Measurements from ENCODE around the gene CHCHD10. TPM values are rescaled to one million over a fixed set of nuclear protein-coding genes. Genes with fewer than 3 reads are reported as not detected.
A peak's percentile ranks its signal among the peaks of the same experiment; 100 is the strongest.

Gene CHCHD10
- total and polyA plus RNA-seq, 2 of the 8 experiments (the other 6 are each of a cell fraction or from before 2014, with no cell fraction given), result 58.3 to 94.5 TPM

DNA sequence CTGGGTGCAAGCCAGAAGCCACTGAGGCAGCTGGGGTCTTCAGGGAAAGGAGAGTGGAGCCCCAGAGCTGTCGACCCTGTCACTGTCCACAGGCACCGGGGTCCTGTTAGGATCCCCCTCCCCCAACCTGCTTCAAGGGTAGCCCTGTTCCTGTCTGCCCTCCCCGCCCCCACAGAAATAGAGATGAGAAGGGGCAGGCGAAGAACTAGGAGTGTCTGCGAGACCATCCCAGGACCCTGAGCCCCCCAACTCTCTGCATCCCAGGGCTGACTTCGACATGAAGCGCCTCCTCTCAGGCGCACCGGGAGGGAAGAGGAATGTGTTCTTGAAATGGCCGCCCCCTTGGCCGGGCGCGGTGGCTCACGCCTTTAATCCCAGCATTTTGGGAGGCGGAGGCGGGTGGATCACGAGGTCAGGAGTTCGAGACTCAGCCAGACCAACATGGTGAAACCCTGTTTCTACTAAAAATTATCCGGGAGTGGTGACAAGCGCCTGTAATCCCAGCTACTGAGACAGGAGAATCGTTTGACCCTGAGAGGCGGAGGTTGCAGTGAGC, 16.3 kb downstream of the CHCHD10 start:
- H3K27ac ChIP-seq (ENCODE audit: low read depth, low read length), result peak overlapping the region; percentile 78
- H3K4ac ChIP-seq (replicated peaks; ENCODE audit: insufficient read length, low read depth, low read length), result no peak overlapping the region
- peak overlapping the region; percentile 98 for H4K5ac ChIP-seq (ENCODE audit: insufficient read length, low read depth, low read length)
- peak overlapping the region; percentile 56 to 78 (median 74) for H3K4me3 ChIP-seq (ENCODE audit: extremely low read depth in 1 of 4, insufficient read depth in 2 of 4, low read depth in 3 of 4, low read length in 4 of 4)
- WGBS, 2 experiments (ENCODE audit: extremely low coverage in 1 of 2, insufficient coverage in 1 of 2, insufficient read length in 1 of 2, insufficient replicate concordance in 2 of 2, low coverage in 1 of 2, low lambda C conversion rate in 2 of 2, missing lambda C conversion rate in 1 of 2), result 31% methylated on average over 21 of the region's 22 CpGs; no CpG with 5 or more reads in 1 of the 2 experiments
- peak overlapping the region; percentile 98 for H4K91ac ChIP-seq (replicated peaks; ENCODE audit: insufficient read length, low read length)
- H3K27me3 ChIP-seq (replicated peaks in 1 of 4; ENCODE audit: control insufficient read depth in 3 of 4, extremely low read depth in 1 of 4, insufficient read depth in 3 of 4, low read length in 3 of 4), result no peaks in the 10 kb centered on the region
- H3K23me2 ChIP-seq (ENCODE audit: low read depth, low read length), result peaks cover 11% of the 10 kb centered on the region; the same call in 1 of the 2 replicates
- POLR2A ChIA-PET (ENCODE audit: partially characterized antibody), result interaction anchor here (0.9 to 2.3 kb wide), 5 partner anchors 12 to 106 kb away, joined by 3 to 8 read pairs (median 3); partner anchors contain the start of genes CHCHD10 and SLC2A11
- H3K14ac ChIP-seq (ENCODE audit: insufficient read length), result no peak overlapping the region
- peak overlapping the region; percentile 74 for H3K4me2 ChIP-seq (ENCODE audit: insufficient read depth in 1 of 2, low read depth in 2 of 2, low read length in 2 of 2)
- H2BK120ac ChIP-seq (replicated peaks; ENCODE audit: low read depth, low read length), result no peak overlapping the region
- H4K8ac ChIP-seq (ENCODE audit: extremely low read depth, insufficient read depth, low read length), result peak overlapping the region; percentile 99
- H2BK12ac ChIP-seq (ENCODE audit: low read depth, low read length), result 0 out of 2 replicates have a peak overlapping the region, but pooled peaks have one; percentile 60
- H3K36me3 ChIP-seq (ENCODE audit: control insufficient read depth in 2 of 4, insufficient read depth in 4 of 4, low read length in 3 of 4), result no peaks in the 10 kb centered on the region
- DNase-seq (ENCODE audit: low read depth in 1 of 2, low spot score in 2 of 2) (no peak), FAIRE-seq (no peak)
- no peak overlapping the region for H2BK20ac ChIP-seq (ENCODE audit: low read length)
- H2BK5ac ChIP-seq (ENCODE audit: low read depth, low read length), result peak overlapping the region; percentile 87
- no peak overlapping the region; the same call in 1 of the 2 replicates for H2AFZ ChIP-seq (ENCODE audit: low read length)
- peak overlapping the region; percentile 97; the same call in 1 of the 2 replicates for H2BK15ac ChIP-seq (ENCODE audit: low read length)
- H4K20me1 ChIP-seq (replicated peaks in 1 of 2; ENCODE audit: control insufficient read depth in 1 of 2, insufficient read depth in 2 of 2, low read length in 2 of 2), result no peaks in the 10 kb centered on the region
- H3K4me1 ChIP-seq (replicated peaks in 1 of 4; ENCODE audit: control insufficient read depth in 3 of 4, insufficient read depth in 4 of 4, low read length in 3 of 4), result peaks cover 0 to 6% (median 2%) of the 10 kb centered on the region in 4 experiments; a peak in 3 of 7 replicates
- H3K23ac ChIP-seq (ENCODE audit: insufficient read length), result no peak overlapping the region
- no peaks in the 10 kb centered on the region for H3K79me2 ChIP-seq (ENCODE audit: control insufficient read depth in 1 of 2, insufficient read depth in 2 of 2, low read length in 2 of 2)
- peak overlapping the region; percentile 86 for H3K56ac ChIP-seq (replicated peaks; ENCODE audit: insufficient read length, low read depth, low read length)
- no peaks in the 10 kb centered on the region for H3K9me3 ChIP-seq (ENCODE audit: insufficient read depth in 2 of 2, low read depth in 1 of 2, low read length in 1 of 2)
- H3K18ac ChIP-seq (ENCODE audit: extremely low read depth, low read length), result peak overlapping the region; percentile 87
- no peak overlapping the region for H2AK5ac ChIP-seq (ENCODE audit: low read depth, low read length)
- H3K9ac ChIP-seq (replicated peaks in 1 of 4; ENCODE audit: extremely low read depth in 1 of 4, low read depth in 3 of 4, low read length in 3 of 4), result peak overlapping the region; percentile 71 to 78 (median 73)
- CTCF ChIA-PET (ENCODE audit: partially characterized antibody), result interaction anchor here (2.2 kb wide), 1 partner anchor 17 kb away, joined by 6 read pairs; no protein-coding TSS in a partner anchor
- no peaks in the 10 kb centered on the region for H3K79me1 ChIP-seq (ENCODE audit: low read depth, low read length)
- peak; percentile 77 for TF ChIP-seq YY1 (IDR thresholded peaks at IDR 0.05; ENCODE audit: low read depth, low read length)
- TF ChIP-seq TEAD4 (IDR thresholded peaks at IDR 0.05; ENCODE audit: low read depth, low read length), result peak; percentile 4; the same call in 1 of the 2 replicates
- TF ChIP-seq, protein P1, sequence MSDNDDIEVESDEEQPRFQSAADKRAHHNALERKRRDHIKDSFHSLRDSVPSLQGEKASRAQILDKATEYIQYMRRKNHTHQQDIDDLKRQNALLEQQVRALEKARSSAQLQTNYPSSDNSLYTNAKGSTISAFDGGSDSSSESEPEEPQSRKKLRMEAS (IDR thresholded peaks at IDR 0.05), result peak; percentile 42; the same call in 1 of the 2 replicates
- TF ChIP-seq TBP (IDR thresholded peaks at IDR 0.05; ENCODE audit: low read depth, low read length), result peak; percentile 93
- no peak for TF ChIP-seq SRF (IDR thresholded peaks at IDR 0.05; ENCODE audit: low read depth, low read length)
- no peak for TF ChIP-seq TAF1 (IDR thresholded peaks at IDR 0.05; ENCODE audit: low read depth, low read length)
